IPS-NIHi7 (cell line): ENCODE measurements around the gene SMOC2.
"Not testable (repeated sequence)": the region's sequence is repeated elsewhere in the genome, so short reads cannot be mapped to it uniquely, and the experiment has no call there.

ENCODE experiments used
- DNase-seq: peaks from one replicate; pipeline ENCODE4 v3.0.0; 2012; ENCODE audit warnings: mixed read lengths; ENCODE audit errors: extremely low spot score

Gene SMOC2

GRCh38 chr6:168678077-168678476 is 237.1 kb downstream of the SMOC2 start:
- no peak for DNase-seq

DNA sequence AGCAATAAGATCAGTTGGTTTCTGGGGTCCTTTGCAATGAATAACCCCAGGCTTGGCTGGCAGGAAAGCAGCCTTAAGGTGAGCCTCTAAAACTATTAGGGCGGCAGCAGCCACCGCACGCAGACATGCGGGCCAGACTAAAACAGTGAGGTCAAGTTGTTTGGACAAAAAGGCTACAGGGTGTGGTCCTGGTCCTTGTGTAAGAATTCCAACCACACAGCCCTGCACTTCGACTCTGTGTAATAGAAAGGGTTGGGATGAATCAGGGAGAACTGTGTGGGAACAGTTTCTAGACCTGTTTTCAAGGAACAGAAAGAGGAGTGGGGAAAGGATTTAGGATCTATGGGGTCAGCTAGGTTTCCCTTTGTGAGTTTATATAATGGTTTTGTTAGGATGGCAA is 237.6 kb downstream of the SMOC2 start:
- DNase-seq, result no peak

DNA sequence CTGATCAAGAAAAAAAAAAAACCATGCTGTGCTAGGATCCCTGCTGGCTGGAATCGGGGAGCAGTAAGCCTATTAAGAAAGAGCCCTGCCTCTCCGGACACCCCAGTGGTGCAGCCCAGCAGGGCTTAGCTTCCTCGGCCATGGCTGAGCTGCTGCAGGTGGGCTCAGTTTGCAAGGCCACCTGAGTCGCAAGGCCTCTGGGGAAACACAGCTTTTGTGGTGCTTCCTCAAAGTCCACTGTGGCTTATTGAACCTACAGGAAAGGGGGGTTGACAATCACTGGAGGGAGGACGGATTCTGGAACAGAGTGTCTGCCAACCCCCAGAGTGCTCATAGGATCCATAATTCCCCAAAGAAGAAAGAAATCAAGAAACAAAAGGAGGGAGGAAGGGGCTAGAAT is 240.8 kb downstream of the SMOC2 start:
- DNase-seq, result no peak

DNA sequence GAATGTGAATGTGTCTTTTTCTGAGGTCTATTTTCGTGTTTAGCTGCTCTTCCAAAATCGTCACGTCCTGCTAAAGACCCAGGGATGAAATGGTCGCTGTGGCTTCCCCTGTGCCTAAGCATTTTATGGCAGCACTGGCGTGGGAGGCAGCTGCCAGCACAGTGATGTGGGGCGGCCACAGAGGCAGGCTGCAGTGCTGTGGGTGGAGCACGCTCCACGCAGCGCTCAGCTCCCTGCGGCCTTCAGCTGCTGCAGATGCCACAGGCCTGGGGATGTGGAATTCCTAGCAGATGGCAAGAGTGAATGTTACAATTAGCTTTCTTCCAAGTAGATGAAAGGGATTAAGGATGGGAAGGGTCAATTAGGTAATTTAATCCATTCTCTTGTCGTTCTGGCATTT is 242.6 kb downstream of the SMOC2 start:
- no peak for DNase-seq

DNA sequence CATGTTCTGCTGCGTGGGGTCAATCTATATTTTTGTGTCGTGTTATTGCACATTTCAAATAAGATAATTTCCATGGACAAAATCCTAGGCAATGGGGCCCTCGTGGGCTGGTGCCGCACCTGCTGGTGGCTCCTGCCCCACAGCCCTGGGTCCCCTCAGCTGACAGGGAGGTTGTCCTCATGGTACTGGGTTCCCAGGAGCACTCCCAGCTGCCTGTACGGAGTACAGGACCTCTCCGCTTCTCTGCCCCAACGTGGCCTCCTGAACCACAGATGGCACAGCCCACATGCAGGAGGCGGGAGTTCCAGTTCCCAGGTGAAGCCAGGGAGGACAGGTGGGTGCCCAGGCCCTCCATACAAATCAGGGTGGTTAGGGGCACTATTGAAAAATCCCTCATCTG is 243.5 kb downstream of the SMOC2 start:
- no peak for DNase-seq

- DNase-seq, result no peak
These were observed 243.9 kb downstream of the SMOC2 start for GRCh38 chr6:168684906-168685305.

DNA sequence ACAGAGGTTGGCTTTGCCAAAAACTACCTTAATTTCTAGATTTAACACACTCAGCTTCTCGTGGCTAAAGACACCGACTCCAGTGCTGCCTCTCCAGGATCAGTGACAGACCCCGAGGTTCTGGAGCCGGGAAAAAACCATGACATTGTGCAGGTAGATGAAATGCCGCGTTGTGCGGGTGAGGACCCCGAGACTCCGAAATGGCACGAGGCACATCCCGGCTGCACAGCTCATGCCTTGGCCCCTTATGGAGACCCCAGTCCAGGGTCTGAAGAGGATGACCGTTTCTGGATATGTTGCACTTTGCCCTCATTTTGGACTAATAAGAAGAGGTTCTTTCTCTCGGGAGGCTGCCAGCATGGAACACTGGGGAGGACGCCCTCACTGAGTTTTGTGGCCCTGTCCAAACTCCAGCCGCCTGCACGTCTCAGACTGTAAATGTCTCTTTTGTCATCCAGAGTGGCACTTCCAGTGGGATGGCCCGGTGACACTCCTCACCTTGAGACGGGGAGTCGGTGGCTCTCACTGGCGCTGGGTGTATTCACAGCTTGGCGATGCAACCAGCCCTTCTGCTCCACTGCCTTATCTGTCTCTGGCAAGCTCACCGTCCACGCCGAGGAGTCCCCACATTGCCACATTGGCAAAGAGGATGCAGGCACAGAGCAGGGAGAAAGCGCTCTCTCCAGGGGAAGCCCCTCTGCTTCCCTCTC is 245.2 kb downstream of the SMOC2 start:
- no peak for DNase-seq

DNA sequence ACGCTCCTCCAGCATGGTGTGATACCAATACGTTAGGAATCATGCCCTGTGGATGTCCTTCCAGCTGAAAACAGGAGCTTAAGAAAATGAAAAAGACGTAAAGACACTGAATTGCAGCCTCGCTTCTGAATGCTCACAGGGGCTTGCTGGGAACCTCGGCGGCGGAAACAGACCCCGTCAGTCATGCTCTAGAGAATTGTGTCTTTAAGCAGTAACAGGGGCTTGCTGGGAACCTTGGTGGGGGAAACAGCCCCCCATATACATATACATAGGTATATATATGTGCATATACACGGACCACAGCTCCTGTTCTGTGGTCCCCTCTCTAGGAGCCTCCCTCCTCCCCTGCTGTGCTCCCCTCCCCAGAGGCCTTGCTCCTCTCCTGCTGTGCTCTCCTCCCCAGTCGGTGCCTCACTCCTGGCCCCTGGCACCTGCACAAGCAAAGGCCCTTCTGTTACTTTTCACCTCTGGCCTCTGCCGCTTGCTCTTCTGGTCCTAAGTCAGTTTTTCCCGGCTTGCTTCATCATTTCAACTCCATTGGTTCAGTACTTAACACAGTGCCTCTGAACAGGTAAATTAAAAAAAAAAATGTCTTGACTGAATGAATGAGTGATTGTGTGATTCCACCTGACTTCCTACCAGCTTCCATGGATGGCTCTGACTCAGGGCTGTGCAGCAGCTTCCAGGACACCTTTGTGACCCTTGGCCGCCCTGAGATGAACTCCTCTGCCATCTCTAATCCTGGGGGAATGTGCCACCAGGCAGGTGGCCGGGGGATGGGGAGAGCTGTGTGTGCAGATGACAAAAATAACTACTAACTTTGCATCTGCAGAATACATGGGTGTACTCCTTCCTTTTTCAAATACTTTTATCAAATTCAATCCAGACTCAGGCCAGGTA is 246.1 kb downstream of the SMOC2 start:
- DNase-seq, result no peak

- DNase-seq, result no peak
These were observed 249.3 kb downstream of the SMOC2 start for GRCh38 chr6:168690271-168690670.

GRCh38 chr6:168691774-168692173 is 250.8 kb downstream of the SMOC2 start:
- DNase-seq, result no peak

GRCh38 chr6:168692193-168692914 is 251.4 kb downstream of the SMOC2 start:
- DNase-seq, result no peak

DNA sequence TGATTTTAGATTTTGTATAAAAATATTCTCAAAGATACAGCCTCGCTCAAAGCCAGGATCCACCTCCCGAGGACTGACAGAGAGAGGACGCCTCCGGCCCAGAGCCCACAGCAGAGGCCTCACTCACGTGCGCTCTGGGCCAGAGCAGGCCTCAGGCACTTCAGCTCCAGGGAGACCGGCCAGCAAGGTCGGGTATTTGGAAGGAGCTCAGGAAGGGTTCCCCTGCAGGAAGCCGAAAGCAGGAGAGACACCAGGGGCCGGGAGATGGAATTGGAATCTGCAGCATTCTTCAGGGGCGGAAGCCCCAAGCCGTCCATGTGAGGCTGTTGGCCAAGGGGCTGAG is 251.9 kb downstream of the SMOC2 start:
- not testable (repeated sequence) for DNase-seq

DNA sequence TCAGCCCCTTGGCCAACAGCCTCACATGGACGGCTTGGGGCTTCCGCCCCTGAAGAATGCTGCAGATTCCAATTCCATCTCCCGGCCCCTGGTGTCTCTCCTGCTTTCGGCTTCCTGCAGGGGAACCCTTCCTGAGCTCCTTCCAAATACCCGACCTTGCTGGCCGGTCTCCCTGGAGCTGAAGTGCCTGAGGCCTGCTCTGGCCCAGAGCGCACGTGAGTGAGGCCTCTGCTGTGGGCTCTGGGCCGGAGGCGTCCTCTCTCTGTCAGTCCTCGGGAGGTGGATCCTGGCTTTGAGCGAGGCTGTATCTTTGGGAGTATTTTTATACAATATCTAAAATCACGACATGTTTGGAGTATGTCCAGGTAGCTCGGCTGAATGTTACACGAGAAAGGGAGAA is 253.8 kb downstream of the SMOC2 start:
- DNase-seq, result not testable (repeated sequence)

DNA sequence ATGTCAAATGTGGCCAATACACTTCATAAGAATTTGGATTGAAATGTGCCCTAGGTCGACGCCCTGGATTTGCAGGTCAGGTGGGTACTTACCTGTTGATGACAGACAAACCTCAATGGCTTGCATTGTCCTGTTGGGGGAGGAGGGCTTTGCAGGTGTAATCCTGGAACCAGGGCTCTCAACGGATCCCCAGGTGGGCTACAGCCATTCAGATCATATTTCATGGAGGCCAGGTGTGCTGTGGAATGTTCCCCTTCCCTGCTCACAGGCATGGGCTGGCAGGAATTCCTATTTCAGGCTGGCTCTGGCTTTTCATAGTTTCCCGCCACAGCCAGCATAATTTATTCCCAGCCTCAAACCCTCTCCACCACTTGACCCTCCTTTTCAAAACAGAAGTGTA is 254.7 kb downstream of the SMOC2 start:
- DNase-seq, result peak; percentile 61

DNA sequence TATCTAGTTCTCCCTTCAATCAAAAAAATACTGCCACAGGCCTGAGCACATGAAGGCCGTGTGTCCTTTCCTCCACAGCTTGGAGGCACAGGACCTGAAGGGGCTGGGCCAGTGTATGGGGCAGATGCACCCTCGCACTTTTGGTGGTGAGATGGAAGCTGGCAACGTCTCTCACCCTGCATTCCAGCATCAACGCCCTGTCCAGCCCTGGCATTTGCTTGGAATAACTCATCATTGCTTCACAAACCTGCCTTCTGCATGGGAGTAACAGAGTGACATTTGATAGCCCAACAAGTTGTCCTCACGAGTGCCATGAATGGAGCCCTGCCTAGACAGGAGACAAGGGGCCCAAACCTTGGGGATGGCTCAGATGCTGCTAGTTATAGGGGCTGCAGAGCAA is 257.9 kb downstream of the SMOC2 start:
- no peak for DNase-seq

- DNase-seq, result no peak
These were observed 258.8 kb downstream of the SMOC2 start for GRCh38 chr6:168699631-168700295.

GRCh38 chr6:168700880-168701279 is 259.9 kb downstream of the SMOC2 start:
- DNase-seq, result no peak

DNA sequence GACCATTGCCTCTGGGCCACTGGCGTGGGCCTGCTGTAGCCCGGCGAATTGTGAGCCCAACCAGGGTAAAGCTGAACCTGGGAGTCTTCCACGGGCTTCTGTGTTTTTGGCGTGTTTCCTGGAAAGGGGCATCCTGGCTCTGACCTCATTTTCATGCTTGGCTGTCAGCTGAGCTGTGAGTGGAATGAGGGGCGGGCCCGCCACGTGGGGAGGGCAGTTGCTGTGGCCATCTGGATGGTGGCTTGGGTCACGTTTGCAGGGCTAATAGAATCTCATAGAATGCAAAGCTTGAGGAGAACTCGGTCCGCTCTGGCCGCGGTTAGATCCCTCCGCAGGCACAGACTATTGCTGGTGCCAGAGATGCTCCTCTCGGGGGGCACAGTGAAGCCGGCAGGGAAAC is 263.0 kb downstream of the SMOC2 start:
- no peak for DNase-seq

DNA sequence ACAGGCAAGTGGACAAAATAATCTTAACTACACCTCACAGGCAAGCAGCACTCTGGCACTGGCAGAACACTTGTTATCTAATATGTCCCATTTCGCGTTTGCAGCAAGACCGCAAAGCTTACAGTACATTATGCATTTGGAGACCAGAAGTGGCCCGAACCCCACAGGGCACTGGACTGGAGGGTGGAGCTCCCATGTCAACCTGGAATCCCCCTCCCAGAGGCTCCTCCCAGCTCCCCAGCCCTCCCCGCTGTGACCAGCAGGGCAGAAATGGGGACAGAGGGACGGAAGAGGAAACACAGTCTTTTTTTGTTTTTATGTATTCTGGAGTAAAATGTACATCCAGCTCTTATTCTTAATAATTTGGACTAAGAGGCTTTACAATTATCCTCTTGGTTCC is 263.7 kb downstream of the SMOC2 start:
- no peak for DNase-seq

GRCh38 chr6:168705271-168705670 is 264.3 kb downstream of the SMOC2 start:
- DNase-seq, result not testable (repeated sequence)

GRCh38 chr6:168706471-168707177 is 265.6 kb downstream of the SMOC2 start:
- no peak for DNase-seq
